HepG2 (cell line): Measurements from ENCODE around the gene CACNA1C. TPM values are rescaled to one million over a fixed set of nuclear protein-coding genes. Genes with fewer than 3 reads are reported as not detected.

Experiments
- CENPX ChIP-seq: sonication (generic); formaldehyde crosslinking; IDR thresholded peaks from 2 replicates; pipeline ENCODE4 v1.9.0; 2021; ENCODE audit warnings: mild to moderate bottlenecking, missing genetic modification reagents, moderate library complexity
- FLYWCH1 ChIP-seq: sonication (generic); formaldehyde crosslinking; IDR thresholded peaks from 2 replicates; pipeline ENCODE4 v1.8.1; 2023; ENCODE audit warnings: mild to moderate bottlenecking, missing genetic modification reagents
- FOSL1 ChIP-seq: sonication (generic); formaldehyde crosslinking; IDR thresholded peaks from 2 replicates; pipeline ENCODE4 v1.9.0; 2021; ENCODE audit warnings: missing genetic modification reagents, borderline replicate concordance
- HMGA1 ChIP-seq: sonication (generic); formaldehyde crosslinking; conservative IDR thresholded peaks from 2 replicates; pipeline ENCODE4 v1.4.0; 2020; ENCODE audit warnings: missing genetic modification reagents
- PAWR ChIP-seq: sonication (generic); formaldehyde crosslinking; IDR thresholded peaks from 2 replicates; pipeline ENCODE4 v1.4.0; 2020; ENCODE audit warnings: missing genetic modification reagents, mild to moderate bottlenecking, borderline replicate concordance
- PAX8 ChIP-seq: sonication (generic); formaldehyde crosslinking; IDR thresholded peaks from 2 replicates; pipeline ENCODE4 v1.8.0; 2022; ENCODE audit warnings: mild to moderate bottlenecking, missing genetic modification reagents, borderline replicate concordance
- SAP130 ChIP-seq: IDR thresholded peaks from 2 replicates; pipeline ENCODE4 v1.6.1; 2016; ENCODE audit warnings: low read depth
- SMC3 ChIP-seq: IDR thresholded peaks from 2 replicates; pipeline ENCODE4 v1.6.1; 2011; ENCODE audit warnings: low read length, improper control_type of control experiment
- TBX2 ChIP-seq: sonication (generic); formaldehyde crosslinking; IDR thresholded peaks from 2 replicates; pipeline ENCODE4 v1.5.0; 2020; ENCODE audit warnings: missing genetic modification reagents, mild to moderate bottlenecking, borderline replicate concordance
- ZHX1 ChIP-seq: sonication (generic); formaldehyde crosslinking; IDR thresholded peaks from 2 replicates; pipeline ENCODE4 v1.8.1; 2022; ENCODE audit warnings: low read depth, mild to moderate bottlenecking, missing genetic modification reagents
- ZNF253 ChIP-seq: sonication (generic); formaldehyde crosslinking; IDR thresholded peaks from 2 replicates; pipeline ENCODE4 v1.8.0; 2022; ENCODE audit warnings: mild to moderate bottlenecking, missing genetic modification reagents, borderline replicate concordance
- ZNF331 ChIP-seq: sonication (generic); formaldehyde crosslinking; IDR thresholded peaks from 2 replicates; pipeline ENCODE4 v1.4.0; 2020; ENCODE audit warnings: missing genetic modification reagents
- ZNF362 ChIP-seq: sonication (generic); formaldehyde crosslinking; IDR thresholded peaks from 2 replicates; pipeline ENCODE4 v1.4.0; 2020; ENCODE audit warnings: missing genetic modification reagents, mild to moderate bottlenecking, borderline replicate concordance
- ZNF407 ChIP-seq: sonication (generic); formaldehyde crosslinking; IDR thresholded peaks from one replicate; pipeline ENCODE4 v1.5.1; 2020; ENCODE audit warnings: mild to moderate bottlenecking, missing genetic modification reagents; ENCODE audit errors: not compliant biosample characterization
- ZNF792 ChIP-seq: IDR thresholded peaks from 2 replicates; pipeline ENCODE4 v1.6.1; 2016
- ZSCAN12 ChIP-seq: sonication (generic); formaldehyde crosslinking; IDR thresholded peaks from 2 replicates; pipeline ENCODE4 v1.9.0; 2021; ENCODE audit warnings: mild to moderate bottlenecking, missing genetic modification reagents
- ZSCAN29 ChIP-seq: sonication (generic); formaldehyde crosslinking; conservative IDR thresholded peaks from 2 replicates; pipeline ENCODE4 v1.4.0; 2020; ENCODE audit warnings: mild to moderate bottlenecking, missing genetic modification reagents
- polyA plus RNA-seq, 8 experiments: library from polyadenylated mRNA; depleted of rRNA in 3 of 8; stranded (reverse) in 7 of 8; unstranded in 1 of 8; fragments of >200 nt; fragmentation: Illumina TruSeq in 4 of 8; extraction: Trizol in 4 of 8; gene quantifications; 2 replicates each; pipeline versions ENCODE4 v1.2.1 to v1.2.3, GENCODE V29; 2011 to 2016; ENCODE audit warnings: low read depth in 4 of 8, missing spikeins in 1 of 8, mixed read lengths in 1 of 8; ENCODE audit not compliant: insufficient read depth in 1 of 8
- total RNA-seq, 5 experiments: library from RNA; depleted of rRNA; stranded (reverse); fragments of >200 nt; fragmentation: Illumina TruSeq; extraction: Trizol; gene quantifications; 2 replicates each; pipeline ENCODE4 v1.2.3, GENCODE V29; 2016; ENCODE audit warnings: low read depth in 1 of 5

CACNA1C gene
- total and polyA plus RNA-seq, 2 of the 13 experiments (the other 11 are each of a cell fraction or from before 2014, with no cell fraction given), result not detected

DNA sequence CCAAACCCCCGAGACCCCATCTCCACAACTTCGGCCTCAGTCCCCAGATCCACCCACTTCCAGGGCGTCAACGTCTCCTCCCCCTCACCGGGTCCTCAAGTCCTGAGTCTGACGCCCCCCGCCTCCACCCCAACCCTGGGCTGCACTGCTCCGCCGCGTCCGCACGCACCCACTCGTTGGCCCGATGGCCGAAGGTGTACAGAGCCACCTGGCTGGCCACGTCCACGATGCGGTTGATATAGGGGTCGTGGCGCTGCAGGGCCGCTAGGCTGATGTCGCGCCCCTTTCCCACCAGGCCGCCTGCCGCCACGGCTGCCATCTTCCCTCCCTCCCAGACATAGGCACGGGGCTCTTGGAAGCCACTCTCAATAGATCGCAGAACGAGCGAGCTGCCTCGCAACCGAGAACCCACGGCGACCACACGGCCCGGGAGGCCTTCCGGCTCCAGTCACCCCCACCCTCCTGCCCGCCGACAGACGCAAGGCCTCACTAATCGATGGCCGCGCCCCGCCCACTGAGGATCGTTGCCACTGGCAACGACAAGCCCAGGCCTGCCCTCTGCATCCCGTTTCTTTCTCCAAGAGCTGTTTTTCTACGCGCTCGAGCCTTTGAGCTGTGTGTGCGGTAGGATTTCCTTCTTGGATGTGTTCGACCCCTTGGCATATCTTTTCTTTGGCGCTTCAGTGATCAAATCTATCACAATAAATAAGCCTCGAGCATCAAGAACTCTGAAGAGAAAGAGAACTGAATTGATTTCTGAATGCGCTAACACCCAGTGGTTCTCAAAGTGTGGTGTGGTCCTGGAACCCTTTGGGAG, 48.5 kb upstream of the CACNA1C start, which contains the start of gene DCP1B (continued):
- TF ChIP-seq ZHX1, result peak; percentile 88; the same call in 1 of the 2 replicates
- peak; percentile 62; the same call in 1 of the 2 replicates for TF ChIP-seq ZNF792
- TF ChIP-seq HMGA1 (CRISPR knock-in tag), result no peak
- TF ChIP-seq PAWR (CRISPR knock-in tag), result 0 out of 2 replicates have a peak, but pooled peaks have one; percentile 46
- TF ChIP-seq SAP130 (CRISPR knock-in tag), result peak; percentile 97
- no peak for TF ChIP-seq ZSCAN12 (CRISPR knock-in tag)
- peak; percentile 76; the same call in 1 of the 2 replicates for TF ChIP-seq ZNF331 (CRISPR knock-in tag)
- TF ChIP-seq FOSL1 (CRISPR knock-in tag), result no peak
- peak; percentile 91 for TF ChIP-seq ZNF407 (CRISPR knock-in tag)
- TF ChIP-seq SMC3, result no peak
- TF ChIP-seq PAX8, result peak; percentile 97
- TF ChIP-seq ZNF362 (CRISPR knock-in tag), result peak; percentile 25; the same call in 1 of the 2 replicates
- peak; percentile 88 for TF ChIP-seq TBX2 (CRISPR knock-in tag)
- TF ChIP-seq CENPX (CRISPR knock-in tag), result no peak
- TF ChIP-seq ZNF253 (CRISPR knock-in tag), result no peak
- TF ChIP-seq ZSCAN29 (CRISPR knock-in tag), result no peak; the same call in 1 of the 2 replicates
- TF ChIP-seq FLYWCH1 (CRISPR knock-in tag), result no peak
